Measurements from ENCODE around the gene BTBD17. TPM values are rescaled to one million over a fixed set of nuclear protein-coding genes. Genes with fewer than 3 reads are reported as not detected.

BTBD17 gene
- total and polyA plus RNA-seq, 2 experiments from 2014 or later, result 1.9 to 5.0 TPM

DNA sequence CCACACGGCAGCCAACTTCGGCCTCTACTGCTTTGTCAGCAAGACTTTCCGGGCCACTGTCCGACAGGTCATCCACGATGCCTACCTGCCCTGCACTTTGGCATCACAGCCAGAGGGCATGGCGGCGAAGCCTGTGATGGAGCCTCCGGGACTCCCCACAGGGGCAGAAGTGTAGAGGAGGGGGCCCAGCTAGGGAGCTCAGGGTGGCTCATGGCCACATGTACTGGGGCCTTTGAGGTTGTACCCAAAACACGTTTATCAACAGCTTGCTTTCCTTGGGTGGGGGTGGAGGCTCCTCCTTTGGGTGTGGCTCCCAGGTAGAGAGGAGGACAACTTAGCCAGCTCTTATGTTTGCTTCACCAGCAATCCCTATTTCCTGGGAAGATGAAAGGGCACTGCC is 10.8 kb upstream of the BTBD17 start:
- H3K4me3 ChIP-seq, result no peak overlapping the region
- Mint-ChIP-seq H3K4me1 (peaks cover 9% of the 10 kb centered on the region), H3K9me3 (no peaks in the 10 kb centered on the region), H3K4me3 (no peak overlapping the region), H3K36me3 (ENCODE audit: low read depth) (no peaks in the 10 kb centered on the region), H3K27ac (no peak overlapping the region), H3K27me3 (ENCODE audit: insufficient read depth, low read depth, poor library complexity) (peaks cover 10% of the 10 kb centered on the region)
- H3K36me3 ChIP-seq (ENCODE audit: insufficient read depth), result no peaks in the 10 kb centered on the region
- DNase-seq (ENCODE audit: low spot score), result no peak
- H3F3A ChIP-seq (replicated peaks; ENCODE audit: low read depth), result no peaks in the 10 kb centered on the region
- no peaks in the 10 kb centered on the region for H3K4me1 ChIP-seq (ENCODE audit: insufficient read depth)
- ATAC-seq, result no peak
- no peaks in the 10 kb centered on the region for H3K27me3 ChIP-seq (ENCODE audit: insufficient read depth)
- H3K4me2 ChIP-seq, result no peak overlapping the region
- no peak overlapping the region for H3K27ac ChIP-seq (ENCODE audit: low read depth)
- H3K79me2 ChIP-seq (replicated peaks; ENCODE audit: insufficient read depth), result no peaks in the 10 kb centered on the region
- no peak overlapping the region for H2AFZ ChIP-seq
- TF ChIP-seq, protein P1, sequence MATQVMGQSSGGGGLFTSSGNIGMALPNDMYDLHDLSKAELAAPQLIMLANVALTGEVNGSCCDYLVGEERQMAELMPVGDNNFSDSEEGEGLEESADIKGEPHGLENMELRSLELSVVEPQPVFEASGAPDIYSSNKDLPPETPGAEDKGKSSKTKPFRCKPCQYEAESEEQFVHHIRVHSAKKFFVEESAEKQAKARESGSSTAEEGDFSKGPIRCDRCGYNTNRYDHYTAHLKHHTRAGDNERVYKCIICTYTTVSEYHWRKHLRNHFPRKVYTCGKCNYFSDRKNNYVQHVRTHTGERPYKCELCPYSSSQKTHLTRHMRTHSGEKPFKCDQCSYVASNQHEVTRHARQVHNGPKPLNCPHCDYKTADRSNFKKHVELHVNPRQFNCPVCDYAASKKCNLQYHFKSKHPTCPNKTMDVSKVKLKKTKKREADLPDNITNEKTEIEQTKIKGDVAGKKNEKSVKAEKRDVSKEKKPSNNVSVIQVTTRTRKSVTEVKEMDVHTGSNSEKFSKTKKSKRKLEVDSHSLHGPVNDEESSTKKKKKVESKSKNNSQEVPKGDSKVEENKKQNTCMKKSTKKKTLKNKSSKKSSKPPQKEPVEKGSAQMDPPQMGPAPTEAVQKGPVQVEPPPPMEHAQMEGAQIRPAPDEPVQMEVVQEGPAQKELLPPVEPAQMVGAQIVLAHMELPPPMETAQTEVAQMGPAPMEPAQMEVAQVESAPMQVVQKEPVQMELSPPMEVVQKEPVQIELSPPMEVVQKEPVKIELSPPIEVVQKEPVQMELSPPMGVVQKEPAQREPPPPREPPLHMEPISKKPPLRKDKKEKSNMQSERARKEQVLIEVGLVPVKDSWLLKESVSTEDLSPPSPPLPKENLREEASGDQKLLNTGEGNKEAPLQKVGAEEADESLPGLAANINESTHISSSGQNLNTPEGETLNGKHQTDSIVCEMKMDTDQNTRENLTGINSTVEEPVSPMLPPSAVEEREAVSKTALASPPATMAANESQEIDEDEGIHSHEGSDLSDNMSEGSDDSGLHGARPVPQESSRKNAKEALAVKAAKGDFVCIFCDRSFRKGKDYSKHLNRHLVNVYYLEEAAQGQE (IDR thresholded peaks at IDR 0.05; ENCODE audit: unreplicated experiment), result no peak
- no peak for TF ChIP-seq ZNF114 (CRISPR knock-in tag; IDR thresholded peaks at IDR 0.05)
- H3K9me2 ChIP-seq (ENCODE audit: insufficient read depth), result no peaks in the 10 kb centered on the region
- H4K20me1 ChIP-seq (replicated peaks; ENCODE audit: insufficient read depth), result no peaks in the 10 kb centered on the region

DNA sequence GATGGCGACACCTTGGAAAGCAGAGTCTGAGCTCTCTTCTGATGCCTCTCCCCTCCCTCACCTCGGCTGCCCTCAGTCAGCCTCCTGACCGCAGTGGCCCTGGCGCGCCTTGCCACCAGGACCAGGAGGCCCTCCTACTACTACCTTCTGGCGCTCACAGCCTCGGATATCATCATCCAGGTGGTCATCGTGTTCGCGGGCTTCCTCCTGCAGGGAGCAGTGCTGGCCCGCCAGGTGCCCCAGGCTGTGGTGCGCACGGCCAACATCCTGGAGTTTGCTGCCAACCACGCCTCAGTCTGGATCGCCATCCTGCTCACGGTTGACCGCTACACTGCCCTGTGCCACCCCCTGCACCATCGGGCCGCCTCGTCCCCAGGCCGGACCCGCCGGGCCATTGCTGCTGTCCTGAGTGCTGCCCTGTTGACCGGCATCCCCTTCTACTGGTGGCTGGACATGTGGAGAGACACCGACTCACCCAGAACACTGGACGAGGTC is 10.0 kb upstream of the BTBD17 start:
- H3K36me3 Mint-ChIP-seq (ENCODE audit: low read depth), result no peaks in the 10 kb centered on the region
- no peak for DNase-seq (ENCODE audit: low spot score)
- Histone ChIP-seq H3K4me1 (ENCODE audit: insufficient read depth) (no peaks in the 10 kb centered on the region), H3K36me3 (ENCODE audit: insufficient read depth) (no peaks in the 10 kb centered on the region), H4K20me1 (replicated peaks; ENCODE audit: insufficient read depth) (no peaks in the 10 kb centered on the region), H2AFZ (no peak overlapping the region), H3K27me3 (ENCODE audit: insufficient read depth) (no peaks in the 10 kb centered on the region), H3F3A (replicated peaks; ENCODE audit: low read depth) (no peaks in the 10 kb centered on the region), H3K4me2 (no peak overlapping the region), H3K27ac (ENCODE audit: low read depth) (no peak overlapping the region), H3K4me3 (no peak overlapping the region), H3K79me2 (replicated peaks; ENCODE audit: insufficient read depth) (no peaks in the 10 kb centered on the region), H3K9me2 (ENCODE audit: insufficient read depth) (no peaks in the 10 kb centered on the region)
- no peak overlapping the region for H3K4me3 Mint-ChIP-seq
- no peaks in the 10 kb centered on the region for H3K9me3 Mint-ChIP-seq
- H3K27me3 Mint-ChIP-seq (ENCODE audit: insufficient read depth, low read depth, poor library complexity), result peaks cover 10% of the 10 kb centered on the region
- H3K4me1 Mint-ChIP-seq, result peaks cover 9% of the 10 kb centered on the region
- H3K27ac Mint-ChIP-seq, result no peak overlapping the region
- no peak for ATAC-seq
- TF ChIP-seq CREB1 (CRISPR knock-in tag; IDR thresholded peaks at IDR 0.05; ENCODE audit: low read depth), result no peak
- TF ChIP-seq POLR2AphosphoS5 (IDR thresholded peaks at IDR 0.05; ENCODE audit: low read depth), result no peak
- TF ChIP-seq, protein P2, sequence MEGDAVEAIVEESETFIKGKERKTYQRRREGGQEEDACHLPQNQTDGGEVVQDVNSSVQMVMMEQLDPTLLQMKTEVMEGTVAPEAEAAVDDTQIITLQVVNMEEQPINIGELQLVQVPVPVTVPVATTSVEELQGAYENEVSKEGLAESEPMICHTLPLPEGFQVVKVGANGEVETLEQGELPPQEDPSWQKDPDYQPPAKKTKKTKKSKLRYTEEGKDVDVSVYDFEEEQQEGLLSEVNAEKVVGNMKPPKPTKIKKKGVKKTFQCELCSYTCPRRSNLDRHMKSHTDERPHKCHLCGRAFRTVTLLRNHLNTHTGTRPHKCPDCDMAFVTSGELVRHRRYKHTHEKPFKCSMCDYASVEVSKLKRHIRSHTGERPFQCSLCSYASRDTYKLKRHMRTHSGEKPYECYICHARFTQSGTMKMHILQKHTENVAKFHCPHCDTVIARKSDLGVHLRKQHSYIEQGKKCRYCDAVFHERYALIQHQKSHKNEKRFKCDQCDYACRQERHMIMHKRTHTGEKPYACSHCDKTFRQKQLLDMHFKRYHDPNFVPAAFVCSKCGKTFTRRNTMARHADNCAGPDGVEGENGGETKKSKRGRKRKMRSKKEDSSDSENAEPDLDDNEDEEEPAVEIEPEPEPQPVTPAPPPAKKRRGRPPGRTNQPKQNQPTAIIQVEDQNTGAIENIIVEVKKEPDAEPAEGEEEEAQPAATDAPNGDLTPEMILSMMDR (conservative IDR thresholded peaks at IDR 0.05; ENCODE audit: low read depth in 2 of 2), result no peak

Measured in GM23338 (cell line).